GM19043 (cell line): ENCODE measurements around the gene NEK4.

ENCODE experiments used
- ATAC-seq: cut with Tn5 transposase; IDR thresholded peaks from one replicate; pipeline ENCODE4 v1.9.1; 2021; ENCODE audit warnings: low read depth; ENCODE audit not compliant: unreplicated experiment

NEK4 gene

DNA sequence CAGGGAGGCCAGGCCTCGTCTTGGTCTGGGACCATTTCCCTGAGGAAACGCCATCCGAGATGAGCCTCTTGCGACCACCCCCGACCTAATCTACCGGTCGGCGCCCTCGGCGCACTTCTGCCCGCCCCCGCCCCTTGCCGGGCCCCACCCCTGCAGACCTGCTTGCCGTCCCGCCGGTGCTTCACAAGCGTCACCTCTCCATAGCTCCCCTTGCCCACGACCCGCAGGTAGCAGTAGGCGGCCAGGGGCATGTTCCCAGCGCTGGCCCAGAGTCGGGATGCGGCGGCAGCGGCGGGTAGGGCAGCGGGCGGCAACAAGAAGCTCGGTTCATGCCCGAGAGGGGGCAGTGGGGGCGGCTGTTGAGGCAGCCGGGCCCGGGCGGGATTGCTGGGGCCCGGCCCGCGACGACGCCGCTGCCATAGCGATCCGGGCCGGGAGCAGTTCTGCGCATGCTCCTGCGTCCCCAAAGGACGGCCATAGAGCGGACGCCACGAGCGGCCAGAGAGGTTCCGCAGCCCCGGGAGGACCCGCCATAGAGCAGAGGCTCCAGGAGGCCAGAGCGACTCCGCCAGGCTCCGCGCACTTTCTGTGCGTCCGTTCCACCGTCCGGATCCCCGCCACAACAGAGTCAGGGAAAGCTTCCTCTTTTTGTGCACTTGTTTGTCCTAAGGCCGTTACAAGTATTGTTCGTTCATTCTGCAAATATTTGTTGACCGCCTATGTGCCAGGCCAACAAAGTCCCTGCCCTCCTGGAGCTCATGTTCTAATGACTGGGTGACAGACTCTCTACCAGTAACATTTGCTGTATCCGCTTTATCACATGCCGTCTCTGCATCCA, at the start of gene NEK4:
TSS of gene NEK4 (minus strand) at position 445 of the 838 bp plus-strand sequence. CDS start at position 251, 194 bp downstream.
- peak; percentile 97 for ATAC-seq

DNA sequence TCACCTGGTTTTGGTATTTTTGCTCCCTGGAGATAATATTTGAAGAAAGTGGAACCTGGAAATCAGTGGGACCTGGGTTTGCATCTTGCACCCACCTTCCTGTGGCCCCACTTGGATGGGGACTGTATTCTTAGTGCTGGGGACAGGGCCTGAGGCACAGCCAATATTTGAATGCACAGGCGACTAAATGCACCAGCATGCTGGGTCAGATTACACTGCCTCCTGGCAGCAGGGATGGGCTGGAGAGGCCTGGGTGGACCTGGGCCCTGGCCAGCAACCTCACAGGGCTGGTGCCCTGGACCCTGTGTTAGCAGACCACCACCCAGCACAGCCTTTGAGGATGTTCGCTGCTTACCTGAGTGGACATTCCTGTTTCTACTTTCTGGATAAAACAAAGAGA, 49.2 kb upstream of the NEK4 start:
- ATAC-seq, result no peak

DNA sequence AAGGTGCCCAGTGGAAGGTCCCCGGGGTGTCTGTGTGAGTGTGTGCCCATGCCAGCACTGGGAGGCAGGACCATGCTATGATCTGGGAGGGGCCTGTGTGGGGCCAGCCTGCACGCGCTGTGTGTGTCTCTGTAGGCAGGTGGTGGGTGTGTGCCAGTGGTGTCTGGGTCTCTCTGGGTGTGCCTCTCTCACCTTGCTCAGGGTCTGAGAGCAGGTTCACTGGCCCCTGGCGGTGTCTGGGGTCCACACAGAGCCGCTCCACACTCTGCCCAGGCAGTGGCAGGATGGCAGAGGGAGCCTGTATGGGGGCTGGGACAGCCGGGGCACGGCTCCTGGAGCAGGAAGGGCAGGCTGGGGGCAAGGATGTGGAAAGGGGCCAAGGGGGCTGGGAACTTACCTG, 47.1 kb upstream of the NEK4 start:
- ATAC-seq, result no peak

DNA sequence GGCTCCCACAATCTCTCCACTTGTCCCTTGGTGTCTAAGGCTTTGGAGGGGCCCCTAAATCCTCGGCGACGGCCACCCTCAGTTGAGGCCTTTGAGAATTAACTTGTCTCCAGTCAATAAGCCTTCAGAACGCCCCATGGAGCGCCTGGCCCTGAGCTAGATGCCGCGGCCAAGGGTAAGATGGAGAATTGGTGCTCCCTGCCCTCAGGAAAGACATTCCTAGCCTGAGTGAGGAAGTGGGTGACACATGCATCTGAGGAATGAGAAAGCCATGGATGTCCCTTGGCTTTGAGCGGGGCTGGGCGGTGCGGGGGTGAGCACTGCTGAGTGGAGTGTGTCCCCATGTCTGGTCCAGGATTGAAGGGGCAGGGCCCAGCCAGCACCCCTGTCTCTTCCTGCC, 46.5 kb upstream of the NEK4 start:
- ATAC-seq, result no peak

GRCh38 chr3:52816654-52817053, 45.9 kb upstream of the NEK4 start:
- ATAC-seq, result no peak

DNA sequence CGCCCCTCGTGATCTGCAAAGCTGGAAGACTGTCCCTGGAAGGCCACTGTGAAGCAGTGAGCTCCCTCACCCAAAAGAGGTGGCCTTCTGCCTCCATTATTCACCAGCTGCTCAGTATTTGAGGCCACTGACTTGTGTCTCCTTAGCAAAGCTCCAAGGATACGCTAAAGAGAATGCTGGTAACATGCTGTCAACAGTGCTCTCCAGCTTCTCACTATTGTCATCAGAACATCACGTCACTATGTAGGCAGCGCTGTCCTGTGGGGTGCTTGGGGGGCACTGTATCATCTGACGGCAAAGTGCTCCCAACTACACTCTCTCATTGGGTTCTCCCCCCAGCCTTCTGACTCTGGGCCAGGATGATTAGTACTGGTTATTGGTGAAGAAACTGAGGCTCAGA, 45.5 kb upstream of the NEK4 start:
- no peak for ATAC-seq

DNA sequence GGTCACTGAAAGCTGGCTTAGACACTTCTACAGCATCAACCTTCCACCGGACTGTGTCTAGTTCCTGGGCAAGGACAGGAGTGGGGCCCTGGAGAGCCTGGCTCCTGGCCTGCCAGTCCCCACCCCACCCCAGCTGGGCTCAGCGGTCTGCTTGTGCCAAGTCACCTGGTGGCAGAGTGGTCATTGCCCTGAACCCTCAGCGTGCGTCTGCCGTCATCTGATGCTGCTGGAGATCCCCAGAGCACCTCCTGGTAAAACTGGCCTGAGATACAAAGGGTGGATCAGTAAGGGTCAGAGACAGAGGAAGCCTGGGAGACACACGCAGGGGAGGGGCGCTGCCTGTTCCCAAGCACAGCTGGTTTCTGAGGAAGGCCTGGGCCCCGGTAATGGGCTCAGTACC, 43.1 kb upstream of the NEK4 start:
- ATAC-seq, result no peak

DNA sequence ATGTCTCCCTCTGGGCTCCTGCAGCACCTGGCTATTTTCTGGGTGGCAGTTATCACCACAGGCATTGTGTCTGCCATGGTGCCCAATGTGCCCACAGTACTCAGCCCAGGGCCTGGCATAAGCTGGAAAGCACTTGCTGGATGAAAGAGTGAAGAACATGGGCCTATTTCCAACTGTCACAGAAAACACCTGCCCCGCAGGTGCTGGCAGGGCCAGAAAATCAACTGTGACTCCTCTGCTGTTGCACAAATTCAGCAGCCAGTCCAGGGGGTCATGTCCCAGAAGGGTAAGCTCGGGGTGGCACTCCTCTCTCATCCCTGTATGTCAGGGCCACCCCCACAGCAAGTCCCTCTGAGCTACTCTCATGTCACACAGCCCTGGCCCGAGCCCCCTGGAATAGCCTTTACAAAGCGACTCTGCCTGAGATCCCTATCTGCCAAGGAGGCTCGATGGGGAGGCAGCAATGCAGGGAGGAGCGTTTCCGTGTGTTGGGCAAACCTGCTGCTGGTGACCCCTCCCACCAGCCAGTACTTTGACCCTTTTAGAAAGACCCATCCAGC, 40.8 kb upstream of the NEK4 start:
- ATAC-seq, result no peak

DNA sequence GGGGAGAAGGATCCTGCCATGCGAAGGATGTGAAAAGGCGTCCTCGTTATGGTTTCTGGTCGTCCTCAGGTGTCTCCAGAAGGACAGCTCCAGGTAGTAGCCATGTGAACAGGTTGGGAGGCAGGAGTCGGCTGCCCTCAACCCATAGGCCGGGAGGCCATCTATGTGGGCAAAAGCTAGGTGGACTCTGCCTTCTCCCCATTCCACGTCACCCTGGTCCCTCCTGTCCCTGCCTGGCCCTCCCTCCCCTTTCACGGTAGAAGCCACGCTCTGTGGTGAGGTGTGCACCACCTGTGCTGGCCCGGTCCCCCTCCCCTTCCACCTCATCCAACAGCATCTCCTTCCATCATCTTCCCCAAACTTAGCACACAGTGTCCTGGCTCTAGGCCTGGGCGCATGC, 40.2 kb upstream of the NEK4 start:
- no peak for ATAC-seq

DNA sequence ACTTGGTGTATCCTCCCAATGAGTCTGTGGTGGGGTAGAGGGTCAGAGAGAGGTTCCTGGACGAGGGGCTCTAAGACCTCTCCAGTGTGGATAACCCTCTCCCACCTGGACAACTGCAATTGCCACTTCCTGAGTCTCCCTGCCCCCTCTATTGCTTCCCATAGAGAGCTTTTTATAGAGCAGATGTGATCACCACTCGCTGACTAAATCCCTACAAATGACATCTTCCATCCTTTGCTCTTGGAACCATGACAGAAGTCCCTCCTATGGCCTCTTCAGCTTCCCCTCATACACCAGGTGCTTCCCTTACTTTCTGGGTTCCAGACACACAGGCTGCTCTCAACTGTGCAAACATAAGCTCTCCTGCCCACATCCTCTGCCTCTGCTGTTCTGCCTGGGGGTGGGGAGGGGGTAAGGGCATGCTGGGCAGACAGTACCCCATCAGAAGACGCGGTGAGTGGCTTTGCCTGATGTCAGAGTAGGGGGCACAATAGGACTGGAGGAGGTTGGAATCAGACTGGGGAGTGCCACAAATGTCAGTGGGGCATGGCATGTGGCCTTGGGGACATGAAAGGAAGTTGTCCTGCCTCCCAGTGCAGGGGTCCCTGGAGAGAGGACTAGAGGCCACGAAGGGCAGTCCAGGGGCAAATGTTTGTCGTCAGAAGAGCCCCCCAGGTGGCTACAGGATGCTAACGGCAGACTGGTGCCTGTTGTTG, 39.1 kb upstream of the NEK4 start:
- ATAC-seq, result no peak

GRCh38 chr3:52809149-52809548, 38.4 kb upstream of the NEK4 start:
- ATAC-seq, result no peak

DNA sequence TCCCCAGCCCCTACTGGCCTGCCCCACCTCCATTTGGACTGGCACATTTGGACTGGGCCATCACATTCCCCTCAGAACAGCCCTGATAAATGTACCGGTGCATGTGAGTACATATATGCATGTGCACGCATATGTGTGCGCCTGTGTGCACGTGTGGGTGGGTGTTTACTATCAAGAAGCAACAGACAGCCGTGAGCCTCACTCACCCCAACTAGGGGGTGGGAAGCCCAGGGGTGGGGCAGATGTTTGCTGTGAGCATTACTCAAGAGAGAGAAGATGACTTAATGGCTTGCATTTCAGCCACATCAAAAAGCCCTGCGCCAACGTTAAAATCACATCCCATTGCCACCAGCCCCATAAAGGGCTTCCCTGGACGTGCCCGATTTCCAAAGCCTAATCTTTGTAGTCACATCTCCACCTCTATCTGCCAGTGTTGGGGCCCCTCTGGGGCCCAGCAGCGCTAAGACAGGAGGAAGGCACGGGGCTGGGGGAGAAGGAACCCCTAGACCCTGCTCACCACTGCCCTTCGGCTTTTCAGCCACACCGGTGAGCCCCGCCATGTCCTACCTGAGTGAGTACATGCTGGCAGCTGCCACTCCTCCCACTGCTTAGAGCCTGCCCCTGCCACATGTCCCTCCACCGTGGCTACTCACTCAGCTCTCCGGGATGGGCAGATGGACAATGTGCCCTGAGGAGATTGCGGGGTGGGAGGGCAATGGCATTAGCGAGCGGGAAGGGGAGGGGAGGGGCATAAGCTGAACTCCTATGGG, 34.7 kb upstream of the NEK4 start:
- no peak for ATAC-seq

- no peak for ATAC-seq
Measured at GRCh38 chr3:52801839-52802238, 31.1 kb upstream of the NEK4 start.

- ATAC-seq, result no peak
Measured at GRCh38 chr3:52800079-52800478, 29.3 kb upstream of the NEK4 start.

GRCh38 chr3:52798978-52799476, 28.3 kb upstream of the NEK4 start:
- ATAC-seq, result no peak

GRCh38 chr3:52798376-52798977, 27.7 kb upstream of the NEK4 start:
- ATAC-seq, result no peak

GRCh38 chr3:52796411-52796810, 25.7 kb upstream of the NEK4 start:
- no peak for ATAC-seq

DNA sequence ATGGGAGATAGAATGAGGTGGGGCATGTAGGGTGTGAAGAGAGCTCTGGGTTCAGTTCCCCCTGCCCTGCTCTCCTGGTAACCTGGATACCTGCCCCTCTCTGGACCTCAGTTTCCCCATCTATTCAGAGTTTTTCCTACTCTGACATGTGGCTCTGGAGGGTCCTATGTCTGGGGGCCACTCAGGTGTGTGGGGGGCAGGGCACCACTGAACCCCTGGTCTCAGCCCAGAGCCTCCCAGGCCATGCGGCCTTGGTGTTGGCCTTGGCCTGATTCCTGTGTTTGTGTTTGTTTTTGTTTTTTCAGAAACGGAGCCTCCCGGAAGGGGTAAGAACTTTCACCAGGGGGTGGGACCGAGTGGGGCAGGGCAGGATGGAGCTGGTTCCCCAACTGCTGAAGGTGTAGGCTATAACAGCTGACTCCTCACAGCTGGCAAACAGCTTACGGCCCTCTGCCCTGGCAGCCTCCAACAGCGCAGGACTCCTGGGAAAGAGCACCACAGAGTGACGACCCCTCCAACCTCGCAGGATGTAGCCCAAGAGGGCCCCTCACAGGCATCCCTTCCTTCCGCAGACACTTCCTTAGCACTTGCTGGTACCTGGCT, 24.7 kb upstream of the NEK4 start:
- no peak for ATAC-seq

GRCh38 chr3:52794612-52795099, 23.9 kb upstream of the NEK4 start, which contains the start of gene ITIH3:
ITIH3 (plus strand) TSS chr3:52794796; CDS start chr3:52794804, 8 bp downstream.
- no peak for ATAC-seq
